K562 (cell line): ENCODE data around the gene GPX7. TPM values are rescaled to one million over a fixed set of nuclear protein-coding genes. Genes with fewer than 3 reads are reported as not detected.

Experiments used
- CREB1 ChIP-seq, 2 experiments: sonication (generic) in 1 of 2; formaldehyde crosslinking in 1 of 2; IDR thresholded peaks; 2 replicates each; pipeline versions ENCODE4 v1.6.1 to v1.8.0; 2012 to 2022; ENCODE audit warnings: inconsistent platforms in 1 of 2, mild to moderate bottlenecking in 1 of 2, missing genetic modification reagents in 1 of 2, moderate library complexity in 1 of 2
- CREB5 ChIP-seq: fragments of 250-450 bp; sonication (Bioruptor Pico); IDR thresholded peaks from 2 replicates; pipeline ENCODE4 v1.5.0; 2020; ENCODE audit warnings: mild to moderate bottlenecking
- FOXA3 ChIP-seq, 2 experiments: fragments of 450-650 bp in 1 of 2; sonication (generic) in 1 of 2; formaldehyde crosslinking; IDR thresholded peaks in 1 of 2; conservative IDR thresholded peaks in 1 of 2; 2 replicates each; pipeline versions ENCODE4 v1.4.0 to v1.8.0; 2020 to 2022; ENCODE audit warnings: mild to moderate bottlenecking in 2 of 2, missing genetic modification reagents in 1 of 2
- JUND ChIP-seq, 2 experiments: IDR thresholded peaks; 2 replicates in 1 of 2; 3 replicates in 1 of 2; pipeline ENCODE4 v1.6.1; 2011; ENCODE audit warnings: borderline replicate concordance in 2 of 2, low read depth in 2 of 2, low read length in 2 of 2, improper control_type of control experiment in 1 of 2, missing biosample characterization in 1 of 2, missing genetic modification characterization in 1 of 2, missing genetic modification reagents in 1 of 2
- RREB1 ChIP-seq: fragments of 250-450 bp; sonication (Bioruptor Pico); IDR thresholded peaks from 2 replicates; pipeline ENCODE4 v1.4.0; 2020
- ZNF408 ChIP-seq: fragments of 250-450 bp; sonication (Bioruptor Pico); IDR thresholded peaks from 2 replicates; pipeline ENCODE4 v1.4.0; 2020; ENCODE audit warnings: low read depth, mild to moderate bottlenecking, moderate library complexity
- ZNF592 ChIP-seq: fragments of 450-650 bp; IDR thresholded peaks from 2 replicates; pipeline ENCODE4 v1.6.1; 2017; ENCODE audit warnings: antibody characterized with exemption, mild to moderate bottlenecking
- polyA plus RNA-seq, 8 experiments: library from polyadenylated mRNA; depleted of rRNA in 4 of 8; stranded (reverse) in 5 of 8; unstranded in 3 of 8; fragments of >200 nt; fragmentation: Nextera tagmentation in 2 of 8; fragmentation: Illumina TruSeq in 1 of 8; extraction: Ambion mirVana in 2 of 8; extraction: Trizol in 1 of 8; gene quantifications; 2 replicates each; pipeline versions ENCODE4 v1.2.1 to v1.2.3, GENCODE V29; 2011 to 2014; ENCODE audit warnings: inconsistent platforms in 1 of 8, missing spikeins in 1 of 8
- total RNA-seq, 7 experiments: library from RNA; depleted of rRNA in 6 of 7; stranded (reverse); fragments of >200 nt in 6 of 7; fragmentation: Illumina TruSeq in 2 of 7; extraction: Trizol in 2 of 7; gene quantifications; 2 replicates each; pipeline versions ENCODE4 v1.2.1 to v1.2.3, GENCODE V29; 2011 to 2021; ENCODE audit warnings: low replicate concordance in 1 of 7
- TF ChIP-seq, protein P1 (sequence below), 2 experiments: fragments of 450-650 bp; IDR thresholded peaks; 2 replicates each; pipeline ENCODE4 v1.6.1; 2016
- TF ChIP-seq, protein P2 (sequence below): sonication (generic); formaldehyde crosslinking; IDR thresholded peaks from 2 replicates; pipeline ENCODE4 v1.8.0; 2022; ENCODE audit warnings: missing genetic modification reagents, mild to moderate bottlenecking, moderate library complexity, borderline replicate concordance

GPX7 gene
- total and polyA plus RNA-seq, 9 of the 15 experiments (the other 6 are each of a cell fraction or from before 2014, with no cell fraction given) = 0.08 TPM; not detected in 8

- TF ChIP-seq, protein P1, sequence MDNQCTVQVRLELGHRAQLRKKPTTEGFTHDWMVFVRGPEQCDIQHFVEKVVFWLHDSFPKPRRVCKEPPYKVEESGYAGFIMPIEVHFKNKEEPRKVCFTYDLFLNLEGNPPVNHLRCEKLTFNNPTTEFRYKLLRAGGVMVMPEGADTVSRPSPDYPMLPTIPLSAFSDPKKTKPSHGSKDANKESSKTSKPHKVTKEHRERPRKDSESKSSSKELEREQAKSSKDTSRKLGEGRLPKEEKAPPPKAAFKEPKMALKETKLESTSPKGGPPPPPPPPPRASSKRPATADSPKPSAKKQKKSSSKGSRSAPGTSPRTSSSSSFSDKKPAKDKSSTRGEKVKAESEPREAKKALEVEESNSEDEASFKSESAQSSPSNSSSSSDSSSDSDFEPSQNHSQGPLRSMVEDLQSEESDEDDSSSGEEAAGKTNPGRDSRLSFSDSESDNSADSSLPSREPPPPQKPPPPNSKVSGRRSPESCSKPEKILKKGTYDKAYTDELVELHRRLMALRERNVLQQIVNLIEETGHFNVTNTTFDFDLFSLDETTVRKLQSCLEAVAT (IDR thresholded peaks at IDR 0.05) = no peak
- no peak for TF ChIP-seq ZNF408 (CRISPR knock-in tag)
- TF ChIP-seq ZNF592 = peak; percentile 62
- no peak for TF ChIP-seq JUND (IDR thresholded peaks at IDR 0.05; ENCODE audit: borderline replicate concordance, low read depth, low read length)
- peak; percentile 10; the same call in 1 of the 3 replicates for TF ChIP-seq JUND (tag; IDR thresholded peaks at IDR 0.05; ENCODE audit: borderline replicate concordance, low read depth, low read length)
- no peak for TF ChIP-seq RREB1
- TF ChIP-seq CREB1 (IDR thresholded peaks at IDR 0.05) = 0 out of 2 replicates have a peak, but pooled peaks have one; percentile 11
- no peak for TF ChIP-seq CREB1 (CRISPR knock-in tag; IDR thresholded peaks at IDR 0.05)
- TF ChIP-seq CREB5 (CRISPR knock-in tag) = no peak
- no peak for TF ChIP-seq FOXA3 (CRISPR knock-in tag; conservative IDR thresholded peaks at IDR 0.05 in 1 of 2, IDR thresholded peaks at IDR 0.05 in 1 of 2)
- TF ChIP-seq, protein P2, sequence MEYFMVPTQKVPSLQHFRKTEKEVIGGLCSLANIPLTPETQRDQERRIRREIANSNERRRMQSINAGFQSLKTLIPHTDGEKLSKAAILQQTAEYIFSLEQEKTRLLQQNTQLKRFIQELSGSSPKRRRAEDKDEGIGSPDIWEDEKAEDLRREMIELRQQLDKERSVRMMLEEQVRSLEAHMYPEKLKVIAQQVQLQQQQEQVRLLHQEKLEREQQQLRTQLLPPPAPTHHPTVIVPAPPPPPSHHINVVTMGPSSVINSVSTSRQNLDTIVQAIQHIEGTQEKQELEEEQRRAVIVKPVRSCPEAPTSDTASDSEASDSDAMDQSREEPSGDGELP (CRISPR knock-in tag) = peak; percentile 48; the same call in 1 of the 2 replicates
These were observed 48.6 kb upstream of the GPX7 start (continued) for GRCh38 chr1:52553362-52554266.
